Neutrophil (primary cell): ENCODE data around the gene MGRN1.

Source experiments
- H3K27ac ChIP-seq: fragments of 200-600 bp; sonication (generic); 2 replicates; pipeline ENCODE4 v1.5.1; 2016; ENCODE audit warnings: mild to moderate bottlenecking, moderate library complexity
- H3K27me3 ChIP-seq: fragments of 200-600 bp; sonication (generic); 2 replicates; pipeline ENCODE4 v1.6.0; 2016; ENCODE audit warnings: mild to moderate bottlenecking
- H3K36me3 ChIP-seq: fragments of 200-600 bp; sonication (generic); 2 replicates; pipeline ENCODE4 v1.5.1; 2017
- H3K4me1 ChIP-seq, 2 experiments: fragments of 200-600 bp in 1 of 2; sonication (generic) in 1 of 2; 1 replicate in 1 of 2; 2 replicates in 1 of 2; pipeline versions ENCODE4 v1.5.1 to v1.6.1; 2013 to 2016; ENCODE audit warnings: low read depth in 1 of 2, low read length in 1 of 2, mild to moderate bottlenecking in 1 of 2, moderate library complexity in 1 of 2; ENCODE audit not compliant: control insufficient read depth in 1 of 2, insufficient read depth in 1 of 2
- H3K4me3 ChIP-seq, 2 experiments: fragments of 200-600 bp in 1 of 2; sonication (generic) in 1 of 2; 1 replicate in 1 of 2; 2 replicates in 1 of 2; pipeline ENCODE4 v1.5.1; 2013 to 2016; ENCODE audit warnings: low read depth in 1 of 2, low read length in 1 of 2, mild to moderate bottlenecking in 1 of 2, moderate library complexity in 1 of 2
- H3K9me3 ChIP-seq: fragments of 200-600 bp; sonication (generic); 2 replicates; pipeline ENCODE4 v1.5.1; 2016
- CTCF ChIP-seq: fragments of 200-600 bp; sonication (generic); IDR thresholded peaks from 2 replicates; pipeline ENCODE4 v1.5.1; 2016; ENCODE audit warnings: antibody characterized with exemption

The MGRN1 gene

GRCh38 chr16:4655801-4656200, 31.2 kb downstream of the MGRN1 start:
- peaks cover 99% of the 10 kb centered on the region for H3K36me3 ChIP-seq

GRCh38 chr16:4656221-4656620, 31.6 kb downstream of the MGRN1 start:
- TF ChIP-seq CTCF, result no peak
- Histone ChIP-seq H3K4me3 (no peak overlapping the region), H3K27ac (no peak overlapping the region), H3K4me1 (peaks cover 0 to 2% of the 10 kb centered on the region in 2 experiments), H3K9me3 (no peaks in the 10 kb centered on the region), H3K27me3 (no peaks in the 10 kb centered on the region), H3K36me3 (peaks cover 99% of the 10 kb centered on the region)

More at GRCh38 chr16:4655801-4656200, 31.2 kb downstream of the MGRN1 start:
- no peaks in the 10 kb centered on the region for H3K4me1 ChIP-seq
- no peak overlapping the region for H3K27ac ChIP-seq
- H3K27me3 ChIP-seq, result no peaks in the 10 kb centered on the region
- no peaks in the 10 kb centered on the region for H3K9me3 ChIP-seq
- H3K4me3 ChIP-seq, result no peak overlapping the region
- no peak for TF ChIP-seq CTCF

GRCh38 chr16:4656695-4657686, 32.4 kb downstream of the MGRN1 start:
- H3K27ac ChIP-seq, result no peak overlapping the region
- peaks cover 0 to 8% of the 10 kb centered on the region in 2 experiments for H3K4me1 ChIP-seq
- H3K9me3 ChIP-seq, result no peaks in the 10 kb centered on the region
- H3K27me3 ChIP-seq, result no peaks in the 10 kb centered on the region
- no peak overlapping the region for H3K4me3 ChIP-seq
- no peak for TF ChIP-seq CTCF
- peaks cover 99% of the 10 kb centered on the region for H3K36me3 ChIP-seq

GRCh38 chr16:4659363-4660353, 35.0 kb downstream of the MGRN1 start:
- peaks cover 88% of the 10 kb centered on the region for H3K36me3 ChIP-seq
- H3K9me3 ChIP-seq, result no peaks in the 10 kb centered on the region
- no peak overlapping the region for H3K4me3 ChIP-seq
- no peak for TF ChIP-seq CTCF
- H3K27me3 ChIP-seq, result no peaks in the 10 kb centered on the region
- H3K27ac ChIP-seq, result no peak overlapping the region
- peaks cover 24 to 31% of the 10 kb centered on the region in 2 experiments for H3K4me1 ChIP-seq

- no peak overlapping the region for H3K4me3 ChIP-seq
- peaks cover 83% of the 10 kb centered on the region for H3K36me3 ChIP-seq
- no peaks in the 10 kb centered on the region for H3K27me3 ChIP-seq
- no peaks in the 10 kb centered on the region for H3K9me3 ChIP-seq
- TF ChIP-seq CTCF, result no peak
- no peak overlapping the region for H3K27ac ChIP-seq
- H3K4me1 ChIP-seq, result peaks cover 32 to 40% of the 10 kb centered on the region in 2 experiments
Measured at GRCh38 chr16:4660454-4661007, 35.9 kb downstream of the MGRN1 start.
